GM20000 (cell line): ENCODE measurements around the gene KRTAP17-1.

Experiments used
- DNase-seq: peaks from one replicate; pipeline ENCODE4 v3.0.0; 2012; ENCODE audit warnings: low spot score
- TF ChIP-seq, protein P1 (sequence below): IDR thresholded peaks from 2 replicates; pipeline ENCODE4 v1.5.1; 2012; ENCODE audit warnings: mild to moderate bottlenecking, control low read depth; ENCODE audit errors: extremely low read depth, missing control alignments

KRTAP17-1 gene

DNA sequence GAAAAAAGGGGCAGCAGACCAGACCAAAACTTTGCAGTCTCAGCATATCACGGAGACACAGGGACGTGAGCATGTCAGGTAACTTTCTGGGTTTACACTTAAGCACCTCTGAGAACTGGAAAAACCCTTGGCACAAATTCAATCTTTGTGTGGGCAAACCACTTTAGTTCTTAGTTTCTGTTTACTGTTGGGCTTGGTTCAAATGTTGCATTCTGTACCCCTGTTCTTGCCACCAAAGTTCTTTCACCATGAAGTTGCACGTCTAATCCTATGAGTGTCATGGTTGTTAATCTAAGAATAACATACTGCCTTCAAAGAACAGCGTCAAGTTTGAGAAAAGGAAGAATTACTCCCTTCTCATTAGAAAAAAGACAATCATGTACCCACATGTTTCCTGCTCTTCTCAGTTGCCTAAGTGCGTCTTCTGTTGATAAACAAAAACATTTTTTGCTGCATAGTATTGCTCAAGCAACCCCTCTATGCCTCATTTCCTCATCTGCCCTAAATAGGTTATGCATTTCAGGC is 23.5 kb upstream of the KRTAP17-1 start:
- no peak for DNase-seq
- TF ChIP-seq, protein P1, sequence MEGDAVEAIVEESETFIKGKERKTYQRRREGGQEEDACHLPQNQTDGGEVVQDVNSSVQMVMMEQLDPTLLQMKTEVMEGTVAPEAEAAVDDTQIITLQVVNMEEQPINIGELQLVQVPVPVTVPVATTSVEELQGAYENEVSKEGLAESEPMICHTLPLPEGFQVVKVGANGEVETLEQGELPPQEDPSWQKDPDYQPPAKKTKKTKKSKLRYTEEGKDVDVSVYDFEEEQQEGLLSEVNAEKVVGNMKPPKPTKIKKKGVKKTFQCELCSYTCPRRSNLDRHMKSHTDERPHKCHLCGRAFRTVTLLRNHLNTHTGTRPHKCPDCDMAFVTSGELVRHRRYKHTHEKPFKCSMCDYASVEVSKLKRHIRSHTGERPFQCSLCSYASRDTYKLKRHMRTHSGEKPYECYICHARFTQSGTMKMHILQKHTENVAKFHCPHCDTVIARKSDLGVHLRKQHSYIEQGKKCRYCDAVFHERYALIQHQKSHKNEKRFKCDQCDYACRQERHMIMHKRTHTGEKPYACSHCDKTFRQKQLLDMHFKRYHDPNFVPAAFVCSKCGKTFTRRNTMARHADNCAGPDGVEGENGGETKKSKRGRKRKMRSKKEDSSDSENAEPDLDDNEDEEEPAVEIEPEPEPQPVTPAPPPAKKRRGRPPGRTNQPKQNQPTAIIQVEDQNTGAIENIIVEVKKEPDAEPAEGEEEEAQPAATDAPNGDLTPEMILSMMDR = no peak

DNA sequence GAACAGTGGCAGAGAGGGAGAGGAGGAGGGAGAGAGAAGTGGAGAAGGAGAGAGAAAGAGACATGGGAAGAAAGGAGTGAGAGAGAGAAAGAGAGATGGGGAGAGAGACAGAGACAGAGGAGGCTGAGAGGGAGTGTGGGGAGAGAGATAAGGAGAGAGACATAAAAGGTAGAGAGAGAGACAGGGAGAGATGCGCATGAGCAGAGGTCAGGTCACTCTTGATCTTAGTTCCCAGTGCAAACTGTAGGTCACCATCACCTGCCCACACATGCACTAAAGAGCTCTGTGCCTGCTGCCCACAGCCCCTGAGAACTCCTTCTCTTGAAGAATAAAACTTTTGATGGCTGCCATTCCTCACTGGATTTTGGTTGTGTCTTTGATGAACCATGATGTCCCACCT is 20.2 kb upstream of the KRTAP17-1 start:
- TF ChIP-seq, protein P1 = no peak
- DNase-seq = no peak

DNA sequence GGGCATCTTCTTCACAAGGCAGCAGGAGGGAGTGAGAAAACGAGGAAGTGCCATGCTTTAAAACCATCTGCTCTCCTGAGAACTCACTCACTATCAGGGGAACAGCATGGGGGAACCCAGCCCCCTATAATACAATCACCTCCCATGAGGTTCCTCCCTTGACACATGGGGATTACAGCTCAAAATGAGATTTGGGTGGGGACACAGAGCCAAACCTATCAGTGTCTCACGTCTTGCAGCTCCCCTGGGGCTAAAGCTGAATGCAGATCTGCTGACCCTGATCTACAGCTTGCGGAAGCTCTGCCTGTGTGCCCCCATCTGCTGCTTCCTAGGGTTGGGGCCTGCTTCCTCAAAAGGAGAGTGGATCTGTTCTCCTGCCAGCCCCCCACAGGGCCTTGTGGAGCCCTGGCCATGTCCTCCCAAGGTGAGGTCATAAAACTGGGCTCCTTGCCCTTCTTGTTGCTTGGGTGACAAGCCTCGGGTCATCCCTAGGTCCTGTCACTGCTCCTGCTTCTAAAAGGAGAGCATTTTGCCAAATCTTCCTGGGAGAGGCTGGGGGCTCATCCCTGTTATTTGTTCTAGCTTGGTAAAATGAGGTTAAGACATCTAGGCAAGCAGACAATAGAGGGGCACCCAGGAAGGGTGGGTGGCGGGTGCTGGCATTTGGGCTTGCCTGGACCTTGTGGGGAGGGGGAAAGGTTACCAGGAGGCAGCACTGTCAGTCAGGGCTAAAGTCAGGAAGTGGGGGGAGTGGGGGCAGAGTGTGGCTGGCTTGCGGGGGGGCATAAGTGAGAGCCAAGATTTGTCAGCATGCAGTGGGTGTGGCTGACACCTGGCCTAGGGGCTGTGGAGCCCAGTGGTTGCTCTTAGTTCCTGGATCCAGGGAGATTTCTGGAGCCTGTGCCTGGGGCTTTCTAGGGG is 19.1 kb upstream of the KRTAP17-1 start:
- DNase-seq = no peak
- TF ChIP-seq, protein P1 = no peak

DNA sequence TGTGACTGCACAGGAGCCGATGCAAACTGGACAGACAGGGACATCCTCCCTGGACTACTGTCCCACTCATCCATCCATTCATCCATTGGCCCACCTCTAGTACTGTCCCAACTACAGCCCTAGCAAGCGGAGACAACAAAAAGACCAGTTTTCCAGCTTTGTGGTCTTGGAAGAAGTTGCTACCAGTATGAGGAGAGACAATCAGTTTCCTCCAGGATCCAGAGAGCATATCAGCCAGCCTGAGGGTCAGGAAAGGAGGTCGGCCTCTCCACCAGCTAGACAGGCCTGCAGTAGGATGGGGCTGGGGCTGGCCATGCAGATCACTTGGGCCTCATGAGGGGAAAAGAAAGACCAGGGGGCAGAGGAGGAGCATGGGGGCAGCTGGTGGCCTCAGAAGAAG is 18.3 kb upstream of the KRTAP17-1 start:
- TF ChIP-seq, protein P1 = no peak
- DNase-seq = no peak

DNA sequence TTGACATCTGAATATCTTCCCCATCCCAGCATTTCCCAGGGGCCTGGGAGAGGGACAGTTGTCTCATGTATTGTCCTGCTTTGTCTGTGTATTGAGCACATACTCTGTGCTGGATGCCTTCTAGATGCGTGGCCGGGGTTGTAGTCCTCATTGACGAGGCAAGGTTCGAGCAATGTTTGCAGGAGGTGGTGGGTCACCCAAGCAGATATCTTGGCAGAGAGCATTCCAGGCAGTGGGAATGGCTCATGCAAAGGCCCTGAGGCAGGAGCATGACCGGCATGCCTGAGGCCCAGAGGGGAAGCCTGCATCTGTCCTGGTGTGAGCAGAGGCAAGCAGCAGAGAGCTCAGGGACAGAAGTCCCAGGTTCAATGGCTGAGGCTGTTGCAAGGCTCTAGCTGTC is 17.6 kb upstream of the KRTAP17-1 start:
- no peak for DNase-seq
- TF ChIP-seq, protein P1 = no peak

DNA sequence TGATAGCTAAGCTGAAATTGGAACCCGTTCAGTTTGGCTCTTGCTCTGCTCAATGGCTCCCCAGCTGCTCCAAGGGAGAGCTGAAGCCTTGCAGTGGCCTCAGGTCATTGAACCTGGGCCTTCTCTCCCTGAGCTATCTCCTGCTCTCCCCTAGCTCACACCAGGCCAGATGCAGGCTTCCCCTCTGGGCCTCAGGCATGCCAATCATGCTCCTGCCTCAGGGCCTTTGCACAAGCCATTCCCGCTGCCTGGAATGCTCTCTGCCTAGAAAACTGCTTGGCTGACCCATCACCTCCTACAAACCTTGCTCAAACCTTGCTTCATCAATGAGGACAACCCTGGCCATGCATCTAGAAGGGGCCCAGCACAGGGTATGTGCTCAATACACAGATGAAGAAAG is 16.7 kb upstream of the KRTAP17-1 start:
- TF ChIP-seq, protein P1 = no peak
- DNase-seq = no peak

DNA sequence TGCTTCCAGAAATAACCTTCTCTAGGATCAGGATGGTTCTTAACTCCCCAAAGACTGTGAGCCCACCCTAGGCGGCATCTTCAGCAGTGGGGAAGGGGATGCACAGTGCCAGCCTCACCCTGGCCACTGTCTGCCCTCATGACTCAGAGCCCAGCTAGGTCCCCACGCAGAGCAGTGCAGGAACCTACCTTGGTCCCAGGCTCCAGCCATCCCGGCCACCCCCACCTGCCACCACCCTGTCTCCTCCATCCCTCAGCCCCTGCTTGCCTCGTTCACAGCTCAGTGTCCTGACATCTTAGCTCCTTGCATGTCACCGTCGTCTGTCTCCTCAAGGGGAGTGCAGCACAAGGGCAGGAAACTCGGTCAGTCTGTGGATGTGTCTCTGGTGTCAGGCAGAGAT is 16.1 kb upstream of the KRTAP17-1 start:
- no peak for DNase-seq
- TF ChIP-seq, protein P1 = no peak
